ENCODE measurements around the gene PSAP.

PSAP gene

DNA sequence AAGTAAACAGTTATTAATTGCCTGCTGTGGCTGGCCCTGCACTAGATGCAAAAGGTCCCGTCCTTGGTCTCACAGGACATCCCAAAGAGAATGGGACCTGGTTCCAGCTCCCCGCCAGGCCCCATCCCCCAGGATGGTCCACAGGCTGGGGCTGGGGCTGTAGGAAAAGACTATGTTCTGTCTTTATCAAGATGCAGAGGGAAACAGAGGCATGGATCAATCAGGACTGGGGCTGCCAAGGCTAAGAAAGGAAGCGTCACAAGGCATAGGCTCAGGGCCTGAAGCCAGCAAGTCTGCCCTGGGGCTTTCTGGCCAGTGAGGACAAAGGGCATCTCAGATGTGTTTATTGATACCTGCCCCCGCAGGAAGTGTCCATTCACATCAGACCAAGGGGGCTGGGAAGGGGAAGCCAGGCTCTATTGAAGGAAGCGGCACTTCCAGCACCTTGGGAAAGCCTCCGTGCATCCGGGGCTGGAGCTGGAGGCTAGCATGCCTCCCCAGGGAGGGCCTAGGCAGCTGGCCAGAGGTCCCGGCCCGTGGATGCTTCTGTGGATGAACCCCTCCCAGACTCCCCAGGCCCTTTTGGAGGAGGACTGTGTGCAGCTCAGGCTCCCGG lies 83.5 kb downstream of the PSAP start:
- Mint-ChIP-seq H3K36me3 (ENCODE audit: low read depth) (no peaks in the 10 kb centered on the region), H3K4me3 (peak overlapping the region; percentile 39), H3K27ac (peak overlapping the region; percentile 46), H3K27me3 (ENCODE audit: low read depth, poor library complexity) (peaks cover 22% of the 10 kb centered on the region), H3K4me1 (peaks cover 35% of the 10 kb centered on the region), H3K9me3 (no peaks in the 10 kb centered on the region)
- no peak for DNase-seq
- TF ChIP-seq, protein P1, sequence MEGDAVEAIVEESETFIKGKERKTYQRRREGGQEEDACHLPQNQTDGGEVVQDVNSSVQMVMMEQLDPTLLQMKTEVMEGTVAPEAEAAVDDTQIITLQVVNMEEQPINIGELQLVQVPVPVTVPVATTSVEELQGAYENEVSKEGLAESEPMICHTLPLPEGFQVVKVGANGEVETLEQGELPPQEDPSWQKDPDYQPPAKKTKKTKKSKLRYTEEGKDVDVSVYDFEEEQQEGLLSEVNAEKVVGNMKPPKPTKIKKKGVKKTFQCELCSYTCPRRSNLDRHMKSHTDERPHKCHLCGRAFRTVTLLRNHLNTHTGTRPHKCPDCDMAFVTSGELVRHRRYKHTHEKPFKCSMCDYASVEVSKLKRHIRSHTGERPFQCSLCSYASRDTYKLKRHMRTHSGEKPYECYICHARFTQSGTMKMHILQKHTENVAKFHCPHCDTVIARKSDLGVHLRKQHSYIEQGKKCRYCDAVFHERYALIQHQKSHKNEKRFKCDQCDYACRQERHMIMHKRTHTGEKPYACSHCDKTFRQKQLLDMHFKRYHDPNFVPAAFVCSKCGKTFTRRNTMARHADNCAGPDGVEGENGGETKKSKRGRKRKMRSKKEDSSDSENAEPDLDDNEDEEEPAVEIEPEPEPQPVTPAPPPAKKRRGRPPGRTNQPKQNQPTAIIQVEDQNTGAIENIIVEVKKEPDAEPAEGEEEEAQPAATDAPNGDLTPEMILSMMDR (IDR thresholded peaks at IDR 0.05) = no peak

DNA sequence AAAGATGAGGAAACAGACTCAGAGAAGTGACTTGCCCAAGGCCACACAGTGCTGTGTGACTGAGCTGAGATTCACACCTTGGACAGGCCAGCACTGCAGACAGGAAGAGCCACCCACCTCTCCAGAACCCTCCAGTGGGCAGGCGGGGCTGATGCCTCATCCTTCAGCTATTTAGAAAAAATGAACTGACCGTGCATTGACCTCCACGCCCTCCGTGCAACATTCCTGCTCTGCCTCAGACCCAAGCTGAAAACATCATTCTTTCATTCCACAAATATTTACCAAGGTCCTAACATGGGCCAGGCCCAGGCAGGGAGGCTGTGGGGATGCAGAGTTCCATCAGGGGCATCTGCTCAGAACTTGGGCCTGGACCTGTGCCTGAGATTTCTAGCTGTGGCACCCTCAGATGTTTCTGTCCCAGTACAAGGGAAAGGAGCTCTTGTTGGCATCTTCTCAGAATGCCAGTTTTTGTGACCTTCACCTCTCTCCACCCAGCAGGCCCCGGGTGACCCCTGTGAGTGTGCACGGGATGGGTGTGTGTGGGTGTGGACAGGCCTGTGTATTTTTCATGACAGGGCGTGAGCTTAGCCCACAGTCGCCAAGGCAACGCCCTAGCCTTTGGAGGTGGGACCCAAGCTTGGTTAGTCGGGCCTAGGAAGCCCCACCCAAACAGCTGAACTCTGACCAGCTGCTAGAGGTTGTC lies 84.2 kb downstream of the PSAP start:
- H3K36me3 Mint-ChIP-seq (ENCODE audit: low read depth) = no peaks in the 10 kb centered on the region
- peaks cover 35% of the 10 kb centered on the region for H3K4me1 Mint-ChIP-seq
- H3K27ac Mint-ChIP-seq = no peak overlapping the region
- no peak overlapping the region for H3K4me3 Mint-ChIP-seq
- DNase-seq = no peak
- TF ChIP-seq, protein P1 (IDR thresholded peaks at IDR 0.05) = no peak
- no peaks in the 10 kb centered on the region for H3K9me3 Mint-ChIP-seq
- H3K27me3 Mint-ChIP-seq (ENCODE audit: low read depth, poor library complexity) = peaks cover 17% of the 10 kb centered on the region
